Neutrophil (primary cell): Measurements from ENCODE around the gene SNX30.

Experiments
- H3K27ac ChIP-seq: fragments of 200-600 bp; sonication (generic); 2 replicates; pipeline ENCODE4 v1.5.1; 2016; ENCODE audit warnings: mild to moderate bottlenecking, moderate library complexity
- H3K27me3 ChIP-seq: fragments of 200-600 bp; sonication (generic); 2 replicates; pipeline ENCODE4 v1.6.0; 2016; ENCODE audit warnings: mild to moderate bottlenecking
- H3K36me3 ChIP-seq: fragments of 200-600 bp; sonication (generic); 2 replicates; pipeline ENCODE4 v1.5.1; 2017
- H3K4me1 ChIP-seq, 2 experiments: fragments of 200-600 bp in 1 of 2; sonication (generic) in 1 of 2; 1 replicate in 1 of 2; 2 replicates in 1 of 2; pipeline versions ENCODE4 v1.5.1 to v1.6.1; 2013 to 2016; ENCODE audit warnings: low read depth in 1 of 2, low read length in 1 of 2, mild to moderate bottlenecking in 1 of 2, moderate library complexity in 1 of 2; ENCODE audit not compliant: control insufficient read depth in 1 of 2, insufficient read depth in 1 of 2
- H3K4me3 ChIP-seq, 2 experiments: fragments of 200-600 bp in 1 of 2; sonication (generic) in 1 of 2; 1 replicate in 1 of 2; 2 replicates in 1 of 2; pipeline ENCODE4 v1.5.1; 2013 to 2016; ENCODE audit warnings: low read depth in 1 of 2, low read length in 1 of 2, mild to moderate bottlenecking in 1 of 2, moderate library complexity in 1 of 2
- H3K9me3 ChIP-seq: fragments of 200-600 bp; sonication (generic); 2 replicates; pipeline ENCODE4 v1.5.1; 2016
- CTCF ChIP-seq: fragments of 200-600 bp; sonication (generic); IDR thresholded peaks from 2 replicates; pipeline ENCODE4 v1.5.1; 2016; ENCODE audit warnings: antibody characterized with exemption

SNX30 gene

GRCh38 chr9:112894041-112894440, 143.5 kb downstream of the SNX30 start:
- H3K4me1 ChIP-seq = peaks cover 32 to 36% of the 10 kb centered on the region in 2 experiments
- peak overlapping the region; percentile 79 for H3K27ac ChIP-seq
- no peaks in the 10 kb centered on the region for H3K9me3 ChIP-seq
- H3K27me3 ChIP-seq = peaks cover 81% of the 10 kb centered on the region
- no peaks in the 10 kb centered on the region for H3K36me3 ChIP-seq
- no peak for TF ChIP-seq CTCF
- H3K4me3 ChIP-seq = peak overlapping the region in 1 of 2 experiments; percentile 11

- peak overlapping the region; percentile 79 for H3K27ac ChIP-seq
- peaks cover 32 to 39% of the 10 kb centered on the region in 2 experiments for H3K4me1 ChIP-seq
- H3K36me3 ChIP-seq = no peaks in the 10 kb centered on the region
- peak overlapping the region in 1 of 2 experiments; percentile 11 for H3K4me3 ChIP-seq
- H3K27me3 ChIP-seq = peaks cover 81% of the 10 kb centered on the region
- TF ChIP-seq CTCF = no peak
- no peaks in the 10 kb centered on the region for H3K9me3 ChIP-seq
Measured at GRCh38 chr9:112894699-112895098, 144.1 kb downstream of the SNX30 start.

- peaks cover 26 to 28% of the 10 kb centered on the region in 2 experiments for H3K4me1 ChIP-seq
- no peaks in the 10 kb centered on the region for H3K36me3 ChIP-seq
- H3K4me3 ChIP-seq = no peak overlapping the region
- no peak overlapping the region for H3K27ac ChIP-seq
- no peaks in the 10 kb centered on the region for H3K9me3 ChIP-seq
- peaks cover 81% of the 10 kb centered on the region for H3K27me3 ChIP-seq
- TF ChIP-seq CTCF = no peak
Measured at GRCh38 chr9:112896131-112896530, 145.6 kb downstream of the SNX30 start.

- H3K36me3 ChIP-seq = no peaks in the 10 kb centered on the region
- H3K9me3 ChIP-seq = no peaks in the 10 kb centered on the region
- H3K4me3 ChIP-seq = no peak overlapping the region
- H3K27me3 ChIP-seq = peaks cover 69% of the 10 kb centered on the region
- peaks cover 21 to 29% of the 10 kb centered on the region in 2 experiments for H3K4me1 ChIP-seq
- no peak for TF ChIP-seq CTCF
- H3K27ac ChIP-seq = no peak overlapping the region
Measured at GRCh38 chr9:112898872-112899311, 148.3 kb downstream of the SNX30 start.

- Histone ChIP-seq H3K27me3 (peaks cover 81% of the 10 kb centered on the region), H3K36me3 (no peaks in the 10 kb centered on the region), H3K4me1 (peaks cover 6 to 13% of the 10 kb centered on the region in 2 experiments), H3K4me3 (no peak overlapping the region), H3K9me3 (no peaks in the 10 kb centered on the region), H3K27ac (no peak overlapping the region)
- TF ChIP-seq CTCF = no peak
Measured at GRCh38 chr9:112900488-112900887, 149.9 kb downstream of the SNX30 start.

- peaks cover 79% of the 10 kb centered on the region for H3K27me3 ChIP-seq
- no peaks in the 10 kb centered on the region for H3K36me3 ChIP-seq
- no peak for TF ChIP-seq CTCF
- H3K4me3 ChIP-seq = no peak overlapping the region
- H3K9me3 ChIP-seq = no peaks in the 10 kb centered on the region
- H3K27ac ChIP-seq = no peak overlapping the region
- peaks cover 6 to 13% of the 10 kb centered on the region in 2 experiments for H3K4me1 ChIP-seq
Measured at GRCh38 chr9:112900901-112901300, 150.3 kb downstream of the SNX30 start.
